ENCODE data around the gene OSTM1. TPM values are rescaled to one million over a fixed set of nuclear protein-coding genes. Genes with fewer than 3 reads are reported as not detected.
"Not testable (repeated sequence)": the region's sequence is repeated elsewhere in the genome, so short reads cannot be mapped to it uniquely, and the experiment has no call there.

The OSTM1 gene
- total and polyA plus RNA-seq, 8 donors, result 6.2 to 19.2 (median 12.4) TPM

DNA sequence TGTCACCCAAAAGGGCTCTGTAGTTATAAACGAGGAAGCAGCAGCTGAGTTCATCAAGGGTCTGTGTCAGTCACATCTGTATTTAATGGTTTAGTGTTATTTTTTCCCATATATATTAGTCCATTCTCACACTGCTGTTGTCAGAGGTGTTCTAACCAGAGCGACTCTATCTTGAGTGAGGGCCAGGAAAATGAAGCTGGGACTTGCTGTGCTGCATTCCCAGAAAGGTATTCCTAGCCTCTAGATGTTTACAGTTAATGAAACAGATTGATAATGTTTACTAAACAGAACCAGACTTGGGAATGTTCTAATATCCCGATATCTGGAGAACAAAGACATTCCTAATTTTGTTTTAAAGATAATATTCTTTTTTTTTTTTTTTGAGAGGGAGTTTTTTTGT is 68.6 kb downstream of the OSTM1 start:
- Histone ChIP-seq H3K36me3 (no peaks in the 10 kb centered on the region), H3K27me3 (no peaks in the 10 kb centered on the region), H3K9me3 (no peaks in the 10 kb centered on the region), H3K27ac (no peak overlapping the region), H3K4me1 (peaks cover 9 to 19% (median 18%) of the 10 kb centered on the region in 3 donors), H3K4me3 (no peak overlapping the region)
- DNase-seq, result no peak
- FAIRE-seq, result no peak
- 50 to 71% methylated on average over 3 of the region's 3 CpGs for WGBS, 2 donors
- intact Hi-C loops (cut with DNase I), result no loop called here
- ATAC-seq, result no peak
- TF ChIP-seq, protein P1, sequence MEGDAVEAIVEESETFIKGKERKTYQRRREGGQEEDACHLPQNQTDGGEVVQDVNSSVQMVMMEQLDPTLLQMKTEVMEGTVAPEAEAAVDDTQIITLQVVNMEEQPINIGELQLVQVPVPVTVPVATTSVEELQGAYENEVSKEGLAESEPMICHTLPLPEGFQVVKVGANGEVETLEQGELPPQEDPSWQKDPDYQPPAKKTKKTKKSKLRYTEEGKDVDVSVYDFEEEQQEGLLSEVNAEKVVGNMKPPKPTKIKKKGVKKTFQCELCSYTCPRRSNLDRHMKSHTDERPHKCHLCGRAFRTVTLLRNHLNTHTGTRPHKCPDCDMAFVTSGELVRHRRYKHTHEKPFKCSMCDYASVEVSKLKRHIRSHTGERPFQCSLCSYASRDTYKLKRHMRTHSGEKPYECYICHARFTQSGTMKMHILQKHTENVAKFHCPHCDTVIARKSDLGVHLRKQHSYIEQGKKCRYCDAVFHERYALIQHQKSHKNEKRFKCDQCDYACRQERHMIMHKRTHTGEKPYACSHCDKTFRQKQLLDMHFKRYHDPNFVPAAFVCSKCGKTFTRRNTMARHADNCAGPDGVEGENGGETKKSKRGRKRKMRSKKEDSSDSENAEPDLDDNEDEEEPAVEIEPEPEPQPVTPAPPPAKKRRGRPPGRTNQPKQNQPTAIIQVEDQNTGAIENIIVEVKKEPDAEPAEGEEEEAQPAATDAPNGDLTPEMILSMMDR (IDR thresholded peaks at IDR 0.05), result no peak

DNA sequence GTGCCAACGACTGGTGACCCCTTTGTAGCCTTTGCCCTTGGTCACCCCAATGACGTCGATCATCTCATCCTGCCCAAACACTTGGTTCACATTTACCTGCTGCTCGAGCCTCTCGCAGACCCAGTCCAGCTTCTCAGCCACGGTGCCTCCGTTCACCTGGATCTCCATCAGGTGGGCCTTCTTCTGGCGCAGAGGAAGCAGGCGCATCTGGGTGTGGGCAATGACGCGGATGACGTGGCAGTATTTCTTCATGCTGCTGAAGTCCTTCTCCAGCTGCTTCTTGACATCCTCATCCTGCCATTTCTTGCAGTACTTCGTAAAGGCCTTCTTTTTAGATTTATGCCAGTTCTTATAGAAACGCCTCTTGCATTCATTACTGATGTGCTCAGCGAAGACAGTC is 69.7 kb downstream of the OSTM1 start:
- 94 to 95% methylated on average over 15 of the region's 15 CpGs for WGBS, 2 donors
- TF ChIP-seq, protein P1 (IDR thresholded peaks at IDR 0.05), result no peak
- intact Hi-C loops (cut with DNase I), result no loop called here

DNA sequence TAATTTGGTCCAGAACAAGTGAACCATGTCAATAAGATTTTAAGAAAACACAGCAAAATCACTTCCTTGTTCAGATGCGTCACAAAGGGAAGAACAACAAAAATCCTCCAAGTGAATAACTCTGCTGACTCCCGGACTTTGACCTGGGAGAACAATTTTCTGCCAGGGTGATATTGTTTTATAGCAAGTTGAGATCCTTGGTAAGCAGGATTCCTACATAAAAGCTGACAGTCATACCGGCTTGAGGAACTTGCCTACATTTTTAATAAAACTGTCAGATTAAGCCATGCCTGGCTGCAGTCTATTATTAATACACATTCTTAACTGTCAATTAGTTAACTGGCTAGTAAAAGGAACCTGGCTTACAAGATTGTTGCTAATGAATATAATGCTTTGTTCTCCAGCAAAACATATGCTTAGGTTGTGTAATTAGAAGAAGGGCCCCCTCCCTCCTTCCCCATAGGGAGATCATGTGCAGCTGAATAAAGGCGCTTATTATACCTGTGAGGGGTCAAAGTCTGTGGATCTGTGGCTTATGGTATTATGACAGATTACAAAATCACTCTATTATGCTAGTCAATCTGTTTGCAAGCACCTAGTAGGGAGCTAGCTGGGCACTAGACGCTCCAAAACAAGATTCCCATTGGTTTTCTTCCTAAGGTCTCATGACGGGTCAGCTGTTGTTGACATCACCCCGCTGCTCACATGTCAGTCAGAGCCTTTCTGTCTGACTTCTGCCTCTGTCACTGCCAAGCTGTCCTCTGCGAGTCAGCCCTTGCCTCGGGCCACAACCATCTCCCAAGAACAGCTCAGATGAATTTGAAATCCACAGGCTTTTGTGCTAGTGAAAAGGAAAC is 71.9 kb downstream of the OSTM1 start:
- Histone ChIP-seq H3K4me1 (peaks cover 9 to 19% (median 18%) of the 10 kb centered on the region in 3 donors), H3K27me3 (no peaks in the 10 kb centered on the region), H3K36me3 (no peaks in the 10 kb centered on the region), H3K27ac (peak overlapping the region; percentile 67 to 91 (median 80)), H3K4me3 (no peak overlapping the region), H3K9me3 (no peaks in the 10 kb centered on the region)
- intact Hi-C loops (cut with DNase I), result no loop called here
- FAIRE-seq (peak; percentile 72), DNase-seq (peak in 4 of 6 donors; percentile 41 to 51 (median 48)), ATAC-seq (peak; percentile 84 to 93 (median 86))
- TF ChIP-seq, protein P1 (IDR thresholded peaks at IDR 0.05), result no peak
- WGBS, 2 donors, result 9% methylated on average over 9 of the region's 9 CpGs

More for the DNA sequence above, 69.7 kb downstream of the OSTM1 start:
- Histone ChIP-seq H3K27me3 (no peaks in the 10 kb centered on the region), H3K36me3 (no peaks in the 10 kb centered on the region), H3K4me1 (peaks cover 9 to 19% (median 18%) of the 10 kb centered on the region in 3 donors), H3K4me3 (no peak overlapping the region), H3K27ac (no peak overlapping the region), H3K9me3 (no peaks in the 10 kb centered on the region)
- FAIRE-seq, result no peak
- ATAC-seq, result no peak
- no peak for DNase-seq

DNA sequence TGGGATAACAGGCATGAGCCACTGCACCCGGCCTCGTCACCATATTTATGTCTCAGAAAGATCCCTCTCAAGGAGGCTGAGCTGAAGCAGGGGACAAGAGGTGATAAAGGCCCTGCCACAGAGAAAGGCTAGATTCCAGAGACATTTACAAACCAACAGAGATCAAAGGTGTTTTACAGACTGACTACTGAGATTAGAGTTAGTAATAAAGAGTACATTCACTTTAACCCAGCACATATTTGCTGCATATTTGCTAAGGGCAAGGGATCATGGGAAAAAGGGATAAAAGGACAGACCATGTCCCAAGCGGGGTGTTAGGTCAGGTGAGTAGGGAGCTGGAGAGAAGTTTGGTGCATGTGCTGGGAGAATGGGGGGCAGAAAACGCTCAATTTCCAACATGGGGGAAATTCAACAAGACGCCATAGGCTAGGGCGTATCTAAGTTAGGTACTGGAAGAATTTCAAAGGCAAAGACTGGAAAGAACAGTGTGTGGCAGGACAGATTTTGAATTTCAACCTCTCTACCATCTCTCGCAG is 72.8 kb downstream of the OSTM1 start:
- Histone ChIP-seq H3K4me1 (peaks cover 12 to 19% (median 18%) of the 10 kb centered on the region in 3 donors), H3K36me3 (no peaks in the 10 kb centered on the region), H3K27ac (peak overlapping the region; percentile 67 to 91 (median 80)), H3K4me3 (no peak overlapping the region), H3K27me3 (no peaks in the 10 kb centered on the region), H3K9me3 (no peaks in the 10 kb centered on the region)
- intact Hi-C loops (cut with DNase I), result no loop called here
- TF ChIP-seq, protein P1 (IDR thresholded peaks at IDR 0.05), result no peak
- DNase-seq (no peak), ATAC-seq (peak; percentile 4 to 23 (median 9)), FAIRE-seq (no peak)
- WGBS, 2 donors, result 84 to 87% methylated on average over 7 of the region's 7 CpGs

DNA sequence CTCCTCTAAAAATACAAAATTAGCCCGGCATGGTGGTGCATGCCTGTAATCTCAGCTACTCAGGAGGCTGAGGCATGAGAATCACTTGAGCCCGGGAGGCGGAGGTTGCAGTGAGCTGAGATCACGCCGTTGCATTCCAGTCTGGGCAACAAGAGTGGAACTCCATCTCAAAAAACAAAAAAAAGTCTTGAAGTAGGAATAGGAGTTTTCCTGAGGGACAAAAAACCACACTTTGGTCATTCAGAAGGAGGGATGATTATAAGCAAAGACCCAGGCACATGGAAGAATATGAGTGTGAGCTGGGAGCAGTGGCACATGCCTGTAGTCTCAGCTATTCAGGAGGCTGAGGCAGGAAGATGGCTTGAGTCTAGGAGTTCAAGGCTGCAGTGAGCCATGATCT is 74.3 kb downstream of the OSTM1 start:
- WGBS, 2 donors, result 96 to 99% methylated on average over 5 of the region's 5 CpGs
- intact Hi-C loops (cut with DNase I); DNase-seq; H3K9me3 ChIP-seq; H3K27ac ChIP-seq; H3K4me3 ChIP-seq; H3K27me3 ChIP-seq; ATAC-seq; H3K36me3 ChIP-seq; FAIRE-seq: not testable (repeated sequence)
- peaks cover 12 to 19% (median 18%) of the 10 kb centered on the region in 3 donors for H3K4me1 ChIP-seq
